GM10248 (cell line): ENCODE measurements around the gene OSBPL5.

Experiments
- CTCF ChIA-PET: fragments of 300-600 bp; sonication (Branson Sonifier 250); formaldehyde crosslinking; extraction: SDS; loops from one replicate; lab custom pipeline; 2021; ENCODE audit warnings: antibody characterized with exemption; lab: Yijun Ruan, JAX
- POLR2A ChIA-PET: fragments of 350-650 bp; sonication (Branson Sonifier 250); formaldehyde crosslinking; extraction: SDS; loops from one replicate; lab custom pipeline; 2020; ENCODE audit warnings: antibody characterized with exemption; lab: Yijun Ruan, JAX
- DNase-seq: peaks from one replicate; pipeline ENCODE4 v3.0.0; 2012; ENCODE audit errors: extremely low spot score
- CTCF ChIP-seq: IDR thresholded peaks from 2 replicates; pipeline ENCODE4 v1.5.1; 2012; ENCODE audit warnings: mild to moderate bottlenecking, low read depth; ENCODE audit errors: extremely low read depth, missing control alignments, control extremely low read depth

The OSBPL5 gene

DNA sequence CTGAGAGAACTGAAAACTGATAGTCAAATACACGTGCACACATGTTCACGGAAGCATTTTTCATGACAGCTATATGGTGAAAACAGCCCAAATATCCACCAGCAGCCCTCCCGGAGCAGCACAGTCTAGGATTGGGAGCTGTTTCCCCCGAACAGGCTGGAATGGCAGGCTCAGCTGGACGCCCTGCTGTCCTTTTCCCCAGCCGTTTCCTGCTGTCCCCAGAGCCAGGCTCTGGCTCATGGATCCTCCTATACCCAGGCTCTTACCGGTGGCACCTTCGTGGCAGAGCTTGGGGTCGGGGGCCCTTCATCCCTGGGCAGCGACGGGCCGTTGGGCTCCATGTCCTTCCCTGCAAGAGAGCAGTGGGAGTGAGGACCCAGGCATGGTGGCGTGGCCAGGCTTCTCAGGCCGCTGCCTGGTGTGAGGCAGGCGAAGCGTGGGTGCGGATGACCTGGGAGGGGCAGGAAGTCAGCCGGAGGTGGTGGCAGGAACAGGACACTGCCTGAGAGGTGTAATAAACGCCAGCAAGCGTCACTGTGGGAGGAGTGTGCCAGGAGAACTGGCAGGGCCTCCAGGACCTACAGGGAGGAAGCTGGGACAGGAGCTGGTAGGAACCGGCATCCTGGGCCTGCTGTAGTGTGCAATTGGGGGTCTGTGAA lies 38.8 kb downstream of the OSBPL5 start:
- ChIA-PET POLR2A (no interaction called here), CTCF (no interaction called here)
- no peak for TF ChIP-seq CTCF
- no peak for DNase-seq

- DNase-seq: no peak
- TF ChIP-seq CTCF: no peak
- POLR2A ChIA-PET: no interaction called here
- CTCF ChIA-PET: no interaction called here
Measured at GRCh38 chr11:3124821-3125220, 40.3 kb downstream of the OSBPL5 start.

- no peak for DNase-seq
- ChIA-PET POLR2A (no interaction called here), CTCF (no interaction called here)
- TF ChIP-seq CTCF: no peak
Measured at GRCh38 chr11:3123761-3124733, 41.1 kb downstream of the OSBPL5 start.

DNA sequence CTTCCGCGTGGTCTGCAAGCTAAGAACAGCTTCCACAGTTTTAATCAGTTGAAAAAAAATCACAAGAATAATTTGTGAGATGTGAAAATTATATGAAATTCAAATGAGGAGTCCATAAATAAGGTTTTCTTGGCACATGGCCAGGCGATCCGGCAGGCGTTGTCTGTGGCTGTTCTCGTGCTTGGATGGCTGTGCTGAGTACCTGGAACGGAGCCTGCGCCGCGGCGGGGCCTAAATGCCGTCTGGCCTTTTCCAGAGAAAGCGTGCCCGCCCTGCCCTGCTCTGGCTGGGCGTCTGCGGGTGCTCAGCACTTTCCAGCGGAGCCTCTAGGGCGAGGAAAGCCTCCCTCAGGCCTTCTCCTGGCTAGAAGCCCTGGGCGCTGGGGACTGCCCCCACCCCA lies 41.8 kb downstream of the OSBPL5 start:
- no peak for DNase-seq
- no peak for TF ChIP-seq CTCF
- ChIA-PET POLR2A (no interaction called here), CTCF (no interaction called here)

DNA sequence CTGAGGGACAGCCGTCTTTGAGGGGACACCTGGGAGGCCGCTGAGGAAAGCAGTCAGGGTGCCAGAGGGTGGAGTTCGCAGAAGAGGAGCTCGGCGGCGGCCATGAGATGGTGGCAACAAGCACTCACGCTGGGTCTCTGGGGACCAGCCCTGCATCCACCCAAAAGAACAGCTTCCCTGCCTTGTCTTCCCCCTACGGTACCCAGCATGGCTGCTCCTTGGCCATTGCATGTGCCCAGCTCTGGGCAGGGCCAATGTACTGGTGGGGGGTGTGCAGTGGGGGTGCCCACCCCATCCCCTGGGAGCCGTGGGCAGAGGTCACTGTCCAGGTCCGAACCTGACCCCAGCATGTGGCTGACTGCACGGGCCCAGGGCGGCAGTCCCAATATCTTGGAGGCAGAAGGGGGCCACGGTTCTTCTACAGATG lies 42.3 kb downstream of the OSBPL5 start:
- ChIA-PET CTCF (no interaction called here), POLR2A (no interaction called here)
- no peak for TF ChIP-seq CTCF
- no peak for DNase-seq

DNA sequence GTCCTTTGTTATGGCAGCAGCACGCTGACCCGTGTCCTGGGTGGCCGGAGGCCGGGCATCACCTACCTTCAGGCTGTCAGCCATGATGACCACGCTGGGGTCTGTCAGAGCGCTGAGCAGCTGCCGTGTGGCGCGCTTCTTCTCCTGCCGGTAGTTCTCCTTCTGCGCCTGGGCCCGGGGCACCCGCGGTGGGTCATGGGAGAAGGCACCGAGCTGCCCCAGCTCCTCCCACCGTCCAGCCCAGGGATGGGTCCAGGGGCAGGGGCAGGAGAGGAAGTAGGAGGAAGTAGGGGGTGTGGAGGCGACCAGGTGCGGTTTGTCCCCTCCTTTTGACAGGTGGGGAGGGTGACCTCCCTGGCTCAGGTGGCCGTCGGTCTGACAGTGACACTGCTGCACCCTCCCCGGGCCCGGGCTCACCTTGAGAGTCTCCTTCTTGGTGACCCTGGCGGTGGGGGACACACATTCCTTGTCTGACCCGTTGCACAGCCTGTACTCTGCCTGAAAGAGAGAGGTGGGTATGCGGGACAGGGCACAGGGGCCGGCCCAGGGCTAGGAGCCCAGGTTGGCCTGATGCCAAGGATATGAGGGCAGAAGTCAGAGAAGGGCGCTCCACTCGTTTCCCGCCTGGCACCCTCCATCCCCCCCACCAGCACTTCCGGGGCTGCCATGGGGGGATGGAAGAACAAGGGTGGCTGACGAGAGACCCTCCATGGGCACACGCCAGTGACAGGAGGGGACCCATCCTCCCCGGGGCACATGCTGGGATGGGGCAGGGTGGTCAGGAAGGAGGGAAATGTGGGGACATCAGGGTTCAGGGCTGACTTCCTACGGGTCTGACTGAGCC lies 43.0 kb downstream of the OSBPL5 start:
- CTCF ChIA-PET: no interaction called here
- no peak for DNase-seq
- no peak for TF ChIP-seq CTCF
- POLR2A ChIA-PET: no interaction called here
